ENCODE results near the gene OR6C2.

OR6C2 gene

GRCh38 chr12:55492078-55492477, 48.2 kb downstream of the OR6C2 start, which contains the start of gene OR6C68:
TSS of gene OR6C68 (plus strand) at chr12:55492378. CDS start at chr12:55492378, 0 bp downstream.
- Histone ChIP-seq H3K9ac (ENCODE audit: low read depth, low read length, poor library complexity, severe bottlenecking) (no peak within 1 kb of the TSS), H3F3A (ENCODE audit: low read depth) (no peaks in the 10 kb centered on the region), H3K9me3 (ENCODE audit: insufficient read depth, low read depth, low read length) (no peaks in the 10 kb centered on the region), H3K4me1 (ENCODE audit: insufficient read depth, low read length, poor library complexity, severe bottlenecking) (no peaks in the 10 kb centered on the region), H4K20me1 (ENCODE audit: insufficient read depth, low read length, poor library complexity, severe bottlenecking) (no peaks in the 10 kb centered on the region), H3K79me2 (ENCODE audit: insufficient read depth, low read length) (no peaks in the 10 kb centered on the region), H3K27me3 (ENCODE audit: insufficient read depth, low read length, poor library complexity, severe bottlenecking) (no peaks in the 10 kb centered on the region), H2AFZ (ENCODE audit: low read length) (no peak within 1 kb of the TSS), H3K9me2 (replicated peaks; ENCODE audit: low read depth, low read length) (no peaks in the 10 kb centered on the region), H3K4me2 (ENCODE audit: low read depth, low read length, poor library complexity, severe bottlenecking) (no peak within 1 kb of the TSS), H3K4me3 (ENCODE audit: low read length, poor library complexity, severe bottlenecking) (no peak within 1 kb of the TSS), H3K36me3 (ENCODE audit: insufficient read depth, low read length) (no peaks in the 10 kb centered on the region)
- TF ChIP-seq CTCF (conservative IDR thresholded peaks at IDR 0.05; ENCODE audit: low read length) (no peak), EZH2phosphoT487 (IDR thresholded peaks at IDR 0.05; ENCODE audit: borderline replicate concordance) (no peak)

- TF ChIP-seq EZH2phosphoT487 (IDR thresholded peaks at IDR 0.05; ENCODE audit: borderline replicate concordance) (no peak), CTCF (conservative IDR thresholded peaks at IDR 0.05; ENCODE audit: low read length) (no peak)
- Histone ChIP-seq H3F3A (ENCODE audit: low read depth) (no peaks in the 10 kb centered on the region), H3K4me1 (ENCODE audit: insufficient read depth, low read length, poor library complexity, severe bottlenecking) (no peaks in the 10 kb centered on the region), H3K36me3 (ENCODE audit: insufficient read depth, low read length) (no peaks in the 10 kb centered on the region), H3K4me2 (ENCODE audit: low read depth, low read length, poor library complexity, severe bottlenecking) (no peak overlapping the region), H4K20me1 (ENCODE audit: insufficient read depth, low read length, poor library complexity, severe bottlenecking) (no peaks in the 10 kb centered on the region), H2AFZ (ENCODE audit: low read length) (no peak overlapping the region), H3K4me3 (ENCODE audit: low read length, poor library complexity, severe bottlenecking) (no peak overlapping the region), H3K27me3 (ENCODE audit: insufficient read depth, low read length, poor library complexity, severe bottlenecking) (no peaks in the 10 kb centered on the region), H3K9ac (ENCODE audit: low read depth, low read length, poor library complexity, severe bottlenecking) (no peak overlapping the region), H3K79me2 (ENCODE audit: insufficient read depth, low read length) (no peaks in the 10 kb centered on the region), H3K9me2 (replicated peaks; ENCODE audit: low read depth, low read length) (no peaks in the 10 kb centered on the region), H3K9me3 (ENCODE audit: insufficient read depth, low read depth, low read length) (no peaks in the 10 kb centered on the region)
Observed at GRCh38 chr12:55495490-55495889, 51.6 kb downstream of the OR6C2 start.

GRCh38 chr12:55499231-55499630, 55.4 kb downstream of the OR6C2 start:
- no peaks in the 10 kb centered on the region for H4K20me1 ChIP-seq (ENCODE audit: insufficient read depth, low read length, poor library complexity, severe bottlenecking)
- no peaks in the 10 kb centered on the region for H3K27me3 ChIP-seq (ENCODE audit: insufficient read depth, low read length, poor library complexity, severe bottlenecking)
- H3K4me3 ChIP-seq (ENCODE audit: low read length, poor library complexity, severe bottlenecking) = no peak overlapping the region
- H3K4me2 ChIP-seq (ENCODE audit: low read depth, low read length, poor library complexity, severe bottlenecking) = no peak overlapping the region
- no peaks in the 10 kb centered on the region for H3F3A ChIP-seq (ENCODE audit: low read depth)
- no peak overlapping the region for H2AFZ ChIP-seq (ENCODE audit: low read length)
- H3K9me3 ChIP-seq (ENCODE audit: insufficient read depth, low read depth, low read length) = no peaks in the 10 kb centered on the region
- no peak overlapping the region for H3K9ac ChIP-seq (ENCODE audit: low read depth, low read length, poor library complexity, severe bottlenecking)
- H3K4me1 ChIP-seq (ENCODE audit: insufficient read depth, low read length, poor library complexity, severe bottlenecking) = no peaks in the 10 kb centered on the region
- H3K79me2 ChIP-seq (ENCODE audit: insufficient read depth, low read length) = no peaks in the 10 kb centered on the region
- TF ChIP-seq CTCF (conservative IDR thresholded peaks at IDR 0.05; ENCODE audit: low read length) = no peak
- TF ChIP-seq EZH2phosphoT487 (IDR thresholded peaks at IDR 0.05; ENCODE audit: borderline replicate concordance) = no peak
- H3K9me2 ChIP-seq (replicated peaks; ENCODE audit: low read depth, low read length) = no peaks in the 10 kb centered on the region
- no peaks in the 10 kb centered on the region for H3K36me3 ChIP-seq (ENCODE audit: insufficient read depth, low read length)
